Cortex of kidney (tissue), 1 donor: Measurements from ENCODE around the gene PMIS2.

Experiments used
- DNase-seq: peaks from one replicate; lab custom pipeline; 2025; lab: John Stamatoyannopoulos, UW

PMIS2 gene

DNA sequence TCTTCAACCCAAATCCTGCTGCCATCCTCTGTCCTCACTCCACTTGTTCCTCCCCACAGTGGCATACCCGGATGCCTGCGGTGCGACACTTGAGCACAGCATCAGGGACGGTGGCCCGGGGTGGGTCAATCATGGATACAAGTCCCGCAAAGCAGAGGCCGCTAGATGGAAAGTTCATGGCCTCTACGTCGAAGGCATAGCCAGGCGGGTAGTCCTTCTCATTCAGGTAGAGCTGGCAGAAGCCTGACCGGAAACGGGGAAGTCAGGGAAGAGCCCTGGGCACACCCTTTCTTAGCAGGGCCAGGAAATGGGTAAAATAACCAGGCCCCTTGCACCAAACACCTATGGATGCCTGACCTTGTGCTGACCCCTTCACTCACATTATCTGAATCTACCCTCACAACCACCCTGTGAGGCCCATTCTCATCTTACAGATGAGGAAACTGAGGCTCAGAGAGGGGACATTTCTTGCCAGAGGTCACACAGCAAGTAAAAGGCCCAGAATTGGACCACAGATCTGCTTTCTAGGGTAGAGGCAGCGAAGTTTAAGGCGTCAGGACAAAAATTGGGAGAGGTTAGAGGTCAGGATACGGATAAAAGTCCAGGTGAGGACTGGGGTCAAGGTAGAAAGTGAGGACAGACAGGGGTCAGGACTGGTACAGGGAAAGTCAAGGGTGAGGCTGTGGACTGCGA is 29.0 kb upstream of the PMIS2 start:
- no peak for DNase-seq

DNA sequence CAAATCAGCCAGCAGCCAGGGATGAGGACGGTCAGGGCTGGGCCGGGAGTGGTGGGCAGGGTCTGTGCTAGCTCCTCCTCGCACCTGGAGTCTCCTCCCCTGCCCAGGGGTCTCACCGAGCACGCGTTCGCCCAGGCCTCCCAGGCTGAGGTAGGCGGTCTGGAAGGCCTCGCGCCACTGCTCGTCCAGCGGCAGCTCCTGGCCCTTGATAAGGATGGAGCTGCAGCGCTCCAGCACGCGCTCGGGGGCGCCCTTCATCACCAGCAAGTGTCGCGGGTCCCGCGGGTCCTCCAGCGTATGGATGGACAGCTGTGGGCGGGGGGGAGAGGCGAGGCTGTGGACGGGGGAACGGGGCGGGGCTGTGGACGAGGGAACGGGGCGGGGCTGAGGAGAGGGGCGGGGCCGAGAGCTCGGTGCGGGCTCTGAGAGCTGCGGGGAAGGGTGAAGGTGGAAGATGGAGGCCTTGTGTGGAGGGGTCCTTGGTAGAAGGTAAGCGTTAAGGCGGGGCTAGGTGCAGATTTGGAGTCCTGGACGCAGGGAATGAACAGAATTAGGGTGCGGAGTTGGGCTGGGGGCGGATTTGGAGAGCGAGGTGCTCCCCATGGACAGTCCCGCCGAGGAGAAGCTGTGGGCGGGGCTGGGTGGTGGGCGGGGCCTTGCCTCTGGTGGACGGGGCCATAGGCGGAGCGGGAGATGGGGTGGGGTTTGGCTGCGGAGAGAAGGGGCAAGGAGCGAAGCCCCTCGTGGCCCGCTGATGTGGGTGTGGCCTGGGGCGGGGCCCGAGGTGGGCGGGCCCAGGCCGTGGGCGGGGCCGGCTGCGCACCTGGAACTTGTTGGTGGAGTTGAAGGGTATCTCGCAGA is 28.2 kb upstream of the PMIS2 start:
- DNase-seq, result no peak

DNA sequence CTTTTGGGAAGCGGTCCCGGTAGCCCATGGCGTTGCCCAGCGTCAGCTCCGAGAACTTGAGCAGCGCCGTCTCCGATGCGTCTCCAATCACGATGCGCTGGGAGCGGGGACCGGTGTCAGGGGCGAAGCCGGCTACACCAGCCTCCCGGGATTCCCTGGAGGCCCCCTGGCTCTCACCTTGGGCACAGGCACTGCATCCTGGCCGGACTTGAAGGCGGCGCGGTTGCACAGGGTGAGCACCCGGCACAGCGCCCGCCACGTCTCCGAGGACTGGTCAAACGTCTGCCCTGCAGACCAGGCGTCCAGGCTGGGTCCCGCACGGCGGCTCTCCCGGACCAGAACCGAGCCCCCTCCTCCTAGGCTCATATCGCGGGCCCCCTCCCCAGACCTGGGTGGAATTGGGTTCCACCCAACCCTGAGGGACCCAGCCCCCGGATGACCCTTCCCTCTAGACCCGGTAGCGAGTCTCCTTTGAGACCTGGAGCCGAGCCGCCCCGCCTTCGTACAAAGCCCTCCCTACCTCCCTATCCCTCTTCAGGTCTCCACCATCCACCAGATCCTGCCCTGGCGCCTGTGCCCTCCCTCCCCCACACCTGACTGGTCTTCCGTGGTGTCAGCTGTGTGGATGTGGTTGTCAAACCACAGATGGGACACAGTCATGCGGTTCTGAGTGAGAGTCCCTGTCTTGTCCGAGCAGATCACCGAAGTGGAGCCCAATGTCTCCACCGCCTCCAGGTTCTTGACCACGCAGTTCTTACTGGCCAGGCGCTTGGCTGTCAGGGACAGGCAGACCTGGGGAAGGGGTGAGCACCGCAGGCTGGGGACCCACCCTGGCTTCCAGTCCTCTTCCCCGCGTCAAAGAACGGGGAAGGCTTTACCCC is 27.3 kb upstream of the PMIS2 start:
- no peak for DNase-seq

DNA sequence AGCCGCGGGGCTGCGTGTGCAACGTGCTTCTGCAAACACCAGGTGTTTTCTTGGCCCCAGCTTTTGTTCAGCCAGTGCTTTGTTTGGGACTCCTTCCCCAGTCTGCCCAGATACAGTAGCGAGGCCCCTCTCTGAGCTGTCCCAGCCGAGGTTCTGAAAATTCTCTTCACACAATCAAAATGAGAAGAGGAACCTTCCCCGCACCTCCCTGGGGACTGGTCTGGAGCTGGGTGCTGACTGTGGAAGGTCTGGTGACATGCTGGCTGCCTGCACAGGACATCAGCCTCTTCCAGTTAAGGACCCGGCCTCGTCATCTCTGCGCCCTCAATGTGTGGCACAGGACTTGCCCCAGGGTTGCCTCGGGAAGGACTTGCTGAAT is 26.7 kb upstream of the PMIS2 start:
- DNase-seq, result no peak

DNA sequence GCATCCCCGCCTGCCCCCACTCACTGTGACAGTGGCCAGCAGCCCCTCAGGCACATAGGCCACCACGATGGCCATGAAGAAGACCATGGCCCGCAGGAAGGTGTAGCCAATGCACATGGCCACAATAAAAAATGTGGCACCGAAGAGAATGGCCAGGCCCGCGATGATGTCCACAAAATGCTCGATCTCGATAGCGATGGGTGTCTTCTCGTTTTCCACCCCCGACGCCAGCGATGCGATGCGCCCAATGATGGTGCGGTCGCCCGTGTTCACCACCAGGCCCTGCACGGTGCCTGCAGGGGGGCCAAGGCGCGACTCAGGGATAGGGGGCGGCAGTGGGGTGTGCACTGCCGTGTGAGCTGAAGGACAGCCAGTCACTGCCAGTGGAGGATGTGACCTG is 26.2 kb upstream of the PMIS2 start:
- DNase-seq, result no peak

DNA sequence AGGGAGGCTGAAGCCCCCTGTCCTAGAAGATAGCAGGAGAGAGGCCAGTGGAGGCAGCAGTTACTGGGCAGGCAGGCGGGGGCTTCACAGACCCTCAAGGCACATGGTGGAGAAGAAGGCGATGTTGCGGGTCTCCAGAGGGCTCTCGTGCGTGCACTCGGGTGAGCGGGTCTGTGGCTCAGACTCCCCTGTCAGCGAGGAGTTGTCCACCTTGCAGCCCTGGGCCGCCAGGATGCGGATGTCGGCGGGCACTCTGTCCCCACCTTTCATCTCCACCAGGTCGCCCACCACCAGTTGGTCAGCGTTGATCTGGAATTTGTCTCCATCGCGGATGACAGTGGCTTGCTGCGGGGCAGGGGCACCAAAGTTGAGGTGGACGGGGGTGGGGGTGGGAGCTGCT is 25.7 kb upstream of the PMIS2 start:
- no peak for DNase-seq

DNA sequence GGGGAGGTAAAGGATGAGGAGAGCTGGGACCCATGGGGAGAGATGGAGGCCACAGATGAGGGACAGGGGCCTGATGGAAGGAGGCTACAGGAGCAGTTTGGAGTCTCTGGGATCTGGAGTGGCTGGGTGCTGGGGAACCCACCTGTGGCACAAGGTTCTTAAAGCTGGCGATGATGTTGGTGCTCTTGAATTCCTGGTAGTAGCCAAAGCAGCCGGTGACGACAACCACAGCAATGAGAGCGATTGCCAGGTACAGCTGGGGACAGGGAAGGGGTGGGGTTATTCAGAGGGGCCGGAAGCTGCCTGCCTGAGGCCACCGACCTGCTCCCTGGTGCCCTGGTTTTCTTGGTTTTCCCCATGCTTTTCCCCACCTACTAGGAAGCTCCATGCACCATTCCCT is 25.3 kb upstream of the PMIS2 start:
- no peak for DNase-seq

DNA sequence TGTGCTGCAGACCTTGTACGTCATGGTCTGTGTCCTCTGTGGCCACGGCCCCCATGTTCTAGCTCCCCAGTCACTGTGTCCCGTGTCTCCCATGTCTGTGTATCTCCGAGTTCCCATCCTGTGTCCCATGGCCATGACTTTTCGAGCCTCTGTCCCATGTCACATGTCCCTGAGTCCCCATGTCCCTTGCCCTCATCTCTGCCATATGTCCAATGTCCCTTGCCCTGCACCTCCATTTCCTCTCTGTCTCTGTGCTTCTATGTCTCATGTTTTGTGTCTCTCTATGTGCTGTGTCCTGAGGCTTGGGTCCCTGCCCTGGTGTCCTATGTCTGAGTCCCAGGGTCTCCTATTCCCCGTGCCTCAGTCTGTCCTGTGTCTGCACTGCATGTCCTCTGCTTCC is 24.5 kb upstream of the PMIS2 start:
- DNase-seq, result no peak

DNA sequence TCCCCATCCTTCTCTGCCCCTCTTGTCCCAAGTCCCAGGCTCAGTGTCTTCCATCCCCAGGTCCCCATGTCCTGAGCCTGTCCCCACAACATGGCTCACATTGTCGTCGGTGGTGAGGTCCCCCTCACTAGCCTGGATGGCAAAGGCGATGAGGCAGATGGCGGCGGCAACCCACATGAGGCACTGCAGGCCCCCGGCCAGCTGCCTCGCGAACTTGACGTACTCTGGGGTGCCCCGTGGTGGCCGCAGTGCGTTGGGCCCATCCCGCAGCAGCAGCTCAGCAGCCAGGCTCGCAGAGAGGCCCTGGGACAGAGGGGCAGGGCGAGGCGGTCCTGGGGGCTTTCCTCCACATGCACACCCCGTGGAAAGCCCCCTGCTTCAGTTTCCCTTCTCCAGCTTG is 23.6 kb upstream of the PMIS2 start:
- no peak for DNase-seq

DNA sequence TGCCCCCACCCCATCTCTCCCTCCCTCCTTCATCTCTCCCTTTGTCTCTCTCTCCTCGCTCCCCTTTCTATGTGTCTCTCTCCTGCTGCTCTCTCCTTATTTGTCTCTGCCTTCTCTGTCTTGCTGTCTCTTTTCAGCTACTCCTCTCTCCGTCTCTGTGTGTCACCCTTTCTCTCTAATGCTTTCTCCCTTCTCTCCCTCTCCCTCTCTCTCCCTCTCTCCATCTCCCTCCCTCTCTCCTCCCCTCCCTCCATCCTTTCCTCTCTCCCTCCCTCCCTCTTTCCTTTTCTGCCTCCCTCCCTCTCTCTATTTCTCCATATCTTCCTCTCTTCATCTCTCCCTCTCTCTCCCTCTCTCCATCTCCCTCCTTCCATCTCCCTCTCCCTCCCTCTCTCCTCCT is 23.2 kb upstream of the PMIS2 start:
- no peak for DNase-seq

DNA sequence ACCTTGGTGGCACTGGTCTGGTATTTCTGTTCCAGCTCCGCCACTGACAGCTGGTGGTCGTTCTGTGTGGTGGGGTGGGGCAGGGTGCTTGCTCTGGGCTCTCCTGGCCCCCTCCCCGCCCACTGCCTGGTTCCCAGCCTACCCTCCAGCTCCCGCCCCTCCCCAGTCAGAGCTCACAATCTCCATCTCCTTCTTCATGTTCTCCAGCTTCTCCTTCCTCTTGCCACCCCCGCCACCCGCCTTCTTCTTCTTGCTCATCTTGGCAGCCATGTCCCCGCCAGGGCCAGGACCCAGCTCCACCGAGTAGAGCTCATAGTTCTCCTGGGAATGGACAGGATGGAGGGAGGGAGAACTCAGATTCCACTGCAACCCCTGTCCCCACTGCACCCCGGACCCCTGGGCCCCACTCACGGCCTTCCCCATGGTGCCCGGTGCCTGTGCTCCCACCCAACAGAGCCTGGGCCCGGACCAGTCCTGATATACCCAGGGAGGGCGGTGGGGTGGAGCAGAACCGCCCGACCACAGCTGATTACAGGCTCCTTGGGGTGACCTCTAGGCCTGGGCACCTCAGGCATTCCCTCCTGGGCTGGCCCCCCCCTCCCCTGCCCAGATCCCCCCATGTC is 22.7 kb upstream of the PMIS2 start, which contains the start of gene ATP4A:
TSS of gene ATP4A (minus strand) at position 452 of the 623 bp plus-strand sequence. CDS start at position 423, 29 bp downstream.
- DNase-seq, result no peak

DNA sequence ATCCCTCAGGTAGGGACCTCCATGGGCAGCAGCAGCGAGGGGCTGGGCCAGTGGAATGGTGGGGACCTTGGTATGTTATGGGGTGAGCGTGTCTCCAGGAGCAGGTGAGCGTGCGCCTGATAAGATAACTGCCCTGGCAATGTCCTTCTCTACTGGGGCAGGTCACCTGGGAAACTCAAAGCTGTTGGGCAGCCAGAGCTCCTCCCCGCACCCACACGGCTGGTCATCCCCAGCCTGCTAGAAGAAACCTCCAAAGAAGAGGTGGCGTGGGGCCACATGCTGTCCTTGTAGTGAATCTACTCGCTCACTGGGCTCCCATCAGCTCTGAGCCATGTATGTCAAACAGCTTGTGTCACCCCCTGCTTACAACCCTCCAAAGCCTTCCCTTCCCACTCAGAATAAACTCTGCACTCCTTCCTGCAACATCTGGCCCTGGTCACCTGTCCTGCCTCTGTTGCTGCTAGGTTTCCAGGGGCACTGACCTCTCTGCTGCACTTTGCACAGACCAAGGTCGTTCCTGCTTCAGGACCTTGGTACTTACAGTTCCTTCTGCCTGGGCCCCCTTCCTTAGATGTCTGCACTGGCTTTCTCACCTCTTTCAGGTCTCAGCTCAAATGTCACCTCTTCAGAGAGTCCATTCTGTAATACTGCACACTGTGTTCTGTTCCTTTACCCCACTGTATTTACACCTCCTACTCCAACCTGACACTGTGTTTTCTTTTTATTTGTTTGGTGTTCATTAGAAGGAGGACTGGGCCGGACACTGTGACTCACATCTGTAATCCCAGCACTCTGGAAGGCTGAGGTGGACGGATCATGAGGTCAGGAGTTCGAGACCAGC is 20.7 kb upstream of the PMIS2 start:
- no peak for DNase-seq

DNA sequence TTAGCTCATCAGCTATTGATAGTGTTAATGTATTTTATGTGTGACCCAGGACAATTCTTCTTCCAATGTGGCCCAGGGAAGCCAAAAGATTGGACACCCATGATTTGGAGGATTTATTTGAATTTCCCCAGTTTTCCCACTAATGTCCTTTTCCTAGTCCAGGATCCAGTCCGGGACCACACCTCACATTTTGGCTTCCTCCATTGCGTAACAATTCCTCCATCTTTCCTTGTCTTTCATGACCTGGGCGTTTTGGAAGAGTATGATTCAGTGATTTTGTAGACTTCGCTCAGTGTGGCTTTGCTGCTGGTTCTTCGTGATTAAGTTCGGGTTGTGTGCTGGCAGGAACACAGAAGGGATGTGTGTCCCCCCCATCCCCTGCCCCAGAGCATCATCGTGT is 19.2 kb upstream of the PMIS2 start:
- DNase-seq, result no peak

DNA sequence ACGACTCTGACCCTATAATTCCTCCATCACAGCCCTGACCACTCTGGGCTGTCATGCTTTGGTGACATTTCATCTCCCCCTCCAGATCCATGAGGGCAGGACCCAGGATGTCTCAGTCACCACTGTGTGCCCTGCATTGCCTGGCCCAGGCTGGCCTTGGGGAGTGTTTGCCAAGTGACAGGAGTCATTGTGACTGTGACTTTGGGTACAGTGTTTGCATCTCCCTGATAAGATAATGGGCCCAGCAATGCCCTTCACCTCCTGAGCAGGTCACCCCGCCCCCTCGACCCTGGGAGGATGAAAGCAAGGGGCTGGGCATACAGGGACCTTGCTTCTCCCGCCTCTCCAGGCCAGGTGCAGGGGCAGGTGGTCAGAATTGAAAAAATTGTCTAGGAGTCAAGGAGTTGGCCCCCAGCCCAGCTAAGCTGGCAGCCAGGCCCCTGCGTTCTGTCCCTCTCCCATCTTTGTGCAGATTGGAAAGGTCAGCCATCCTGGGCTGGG is 16.6 kb upstream of the PMIS2 start:
- DNase-seq, result no peak

DNA sequence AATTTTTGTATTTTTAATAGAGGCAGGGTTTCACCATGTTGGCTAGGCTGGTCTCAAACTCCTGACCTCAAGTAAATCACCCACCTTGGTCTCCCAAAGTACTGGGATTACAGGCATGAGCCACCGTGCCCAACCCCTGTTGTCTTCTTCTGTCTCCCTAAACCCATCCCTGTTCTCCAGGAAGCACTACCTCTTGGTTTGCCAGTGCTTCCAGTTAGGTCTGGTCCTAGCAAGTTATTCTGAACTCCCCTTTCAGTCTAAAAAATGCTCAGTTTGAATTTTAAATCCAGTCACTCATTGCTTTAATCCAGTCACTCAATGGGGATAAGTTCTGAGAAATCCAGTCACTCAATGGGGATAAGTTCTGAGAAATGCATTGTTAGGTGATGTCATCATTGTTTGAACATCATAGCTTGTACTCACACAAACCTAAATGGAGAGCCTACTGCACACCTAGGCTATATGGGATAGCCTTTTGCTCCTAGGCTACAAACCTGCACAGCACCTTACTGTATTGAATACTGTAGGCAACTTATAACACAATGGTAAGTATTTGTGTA is 14.5 kb upstream of the PMIS2 start:
- no peak for DNase-seq

DNA sequence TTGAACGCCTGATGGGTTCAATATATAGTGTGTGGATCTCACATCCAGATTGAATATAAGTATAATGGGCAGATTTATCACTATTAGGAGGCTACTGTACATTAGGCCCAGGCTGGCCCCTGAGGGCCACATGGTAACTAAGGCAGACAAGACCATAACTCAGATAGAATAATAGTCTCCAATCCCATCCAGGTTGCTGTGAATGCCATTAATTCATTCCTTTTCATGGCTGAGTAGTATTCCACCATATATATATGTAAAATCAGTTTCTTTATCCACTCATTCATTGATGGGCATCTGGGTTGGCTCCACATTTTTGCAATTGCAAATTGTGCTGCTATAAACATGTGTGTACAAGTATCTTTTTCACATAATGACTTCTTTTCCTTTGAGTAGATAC is 8.1 kb upstream of the PMIS2 start:
- no peak for DNase-seq

DNA sequence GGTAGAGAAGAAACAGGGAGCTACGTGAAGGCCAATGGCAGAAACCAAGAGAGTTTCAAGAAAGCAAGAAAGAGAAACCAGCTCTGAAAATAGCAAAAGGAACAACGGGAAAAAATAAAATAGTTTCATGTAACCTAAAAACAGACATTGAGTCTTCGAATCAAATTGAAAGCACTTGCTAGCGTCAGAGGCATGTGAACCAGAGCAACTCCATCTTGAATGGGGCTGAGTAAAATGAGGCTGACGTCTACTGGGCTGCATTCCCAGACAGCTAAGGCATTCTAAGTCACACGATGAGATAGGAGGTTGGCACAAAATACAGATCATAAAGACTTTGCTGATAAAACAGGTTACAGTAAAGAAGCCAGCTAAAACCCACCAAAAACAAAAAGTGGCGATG is 7.3 kb upstream of the PMIS2 start:
- DNase-seq, result no peak

DNA sequence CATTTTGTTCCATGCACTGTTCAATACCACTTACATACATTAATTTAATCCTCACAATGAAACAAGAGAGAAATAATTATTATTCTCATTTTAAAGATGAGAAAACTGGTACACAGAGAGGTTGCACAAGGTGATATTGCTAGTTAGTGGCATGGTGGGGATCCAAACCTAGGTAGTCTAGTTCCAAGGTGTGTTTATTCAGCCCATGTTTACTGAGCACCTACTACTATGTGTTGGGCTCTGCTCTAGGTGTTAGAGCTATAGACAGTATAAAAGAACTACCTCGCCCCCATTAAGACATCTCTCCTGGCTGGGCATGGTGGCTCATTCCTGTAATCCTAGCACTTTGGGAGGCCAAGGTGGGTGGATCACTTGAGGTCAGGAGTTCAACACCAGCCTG is 3.2 kb upstream of the PMIS2 start:
- DNase-seq, result no peak

DNA sequence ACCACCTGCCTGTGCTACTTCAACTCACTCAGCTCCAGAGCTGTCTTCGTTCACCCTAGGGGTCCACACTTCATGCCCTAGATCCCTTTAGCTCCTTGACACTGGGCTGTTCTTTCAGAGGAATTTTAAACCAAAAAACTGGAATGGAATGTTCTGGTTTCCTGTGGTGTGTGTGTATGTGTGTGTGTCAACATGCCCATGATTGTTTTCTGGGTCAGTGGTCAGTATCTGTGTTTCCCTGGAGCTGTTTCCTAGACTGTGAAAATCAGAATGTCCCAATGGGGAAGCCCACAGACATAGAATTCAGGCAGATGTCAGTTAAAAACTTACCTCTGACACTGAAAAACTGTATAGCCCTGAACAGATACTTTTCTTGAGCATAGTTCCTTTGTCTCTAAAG is 1.3 kb downstream of the PMIS2 start:
- DNase-seq, result no peak

DNA sequence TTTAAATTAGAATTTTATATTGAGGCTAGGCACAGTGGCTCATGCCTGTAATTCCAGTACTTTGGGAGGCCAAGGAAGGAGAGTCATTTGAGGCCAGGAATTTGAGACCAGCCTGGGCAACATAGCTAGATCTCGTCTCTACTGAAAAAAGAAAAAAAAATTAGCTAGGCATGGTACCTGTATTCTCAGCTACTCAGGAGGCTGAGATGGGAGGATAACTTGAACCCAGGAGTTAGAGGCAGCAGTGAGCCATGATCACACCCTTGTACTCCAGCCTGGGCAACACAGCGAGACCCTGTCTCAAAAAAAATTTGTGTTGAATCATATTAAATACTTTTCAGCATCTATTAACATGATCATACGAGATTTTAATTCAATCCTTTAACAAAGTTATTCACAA is 4.9 kb downstream of the PMIS2 start:
- DNase-seq, result no peak

DNA sequence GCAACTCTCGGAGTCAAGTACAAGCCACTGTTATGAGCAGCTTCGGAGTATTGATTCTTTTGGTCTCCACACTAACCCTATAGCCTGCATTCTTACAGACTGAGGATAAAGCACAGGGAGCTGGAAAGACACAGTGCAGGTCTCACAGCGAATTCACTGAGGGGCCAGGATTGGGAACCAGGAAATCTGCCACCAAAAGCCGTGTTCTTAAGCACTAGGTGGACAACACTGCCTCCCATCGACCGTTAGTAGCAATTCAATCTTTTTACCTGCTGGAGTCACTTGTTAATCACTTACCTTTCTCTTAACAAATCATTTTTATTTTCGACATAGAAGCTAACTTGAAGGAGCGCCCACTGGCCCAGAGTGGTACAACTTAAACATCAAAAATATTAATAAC is 6.3 kb downstream of the PMIS2 start:
- DNase-seq, result no peak
